Stimulated activated CD8-positive, alpha-beta memory T cell treated with anti-CD3 and anti-CD28 coated beads, Interleukin-12 subunit alpha, Interleukin-12 subunit beta, amount 100 ng/mL, for 24 hours (primary cell): ENCODE measurements around the gene CRB2.

ENCODE experiments used
- DNase-seq: peaks from one replicate; pipeline ENCODE4 v3.0.0-alpha.2; 2020; ENCODE audit errors: extremely low read depth

CRB2 gene

GRCh38 chr9:123355761-123356431 lies at the start of gene CRB2:
Gene CRB2, plus strand, starts transcription at chr9:123356197. Its CDS starts 64 bp downstream, at chr9:123356261.
- no peak for DNase-seq

- DNase-seq: no peak
Observed at GRCh38 chr9:123309611-123310010, 46.4 kb upstream of the CRB2 start.

GRCh38 chr9:123310551-123311249 lies 45.3 kb upstream of the CRB2 start:
- DNase-seq: no peak

- no peak for DNase-seq
Observed at GRCh38 chr9:123311250-123311752, 44.7 kb upstream of the CRB2 start.

- DNase-seq: no peak
Observed at GRCh38 chr9:123312306-123312877, 43.6 kb upstream of the CRB2 start.

- no peak for DNase-seq
Observed at GRCh38 chr9:123314617-123315016, 41.4 kb upstream of the CRB2 start.

- no peak for DNase-seq
Observed at GRCh38 chr9:123315635-123316034, 40.4 kb upstream of the CRB2 start.

GRCh38 chr9:123316053-123316718 lies 39.8 kb upstream of the CRB2 start:
- no peak for DNase-seq

GRCh38 chr9:123318202-123318601 lies 37.8 kb upstream of the CRB2 start:
- no peak for DNase-seq

- no peak for DNase-seq
Observed at GRCh38 chr9:123318961-123319421, 37.0 kb upstream of the CRB2 start.

- DNase-seq: no peak
Observed at GRCh38 chr9:123319541-123320339, 36.3 kb upstream of the CRB2 start.

GRCh38 chr9:123320814-123321213 lies 35.2 kb upstream of the CRB2 start:
- DNase-seq: no peak

GRCh38 chr9:123321616-123322272 lies 34.3 kb upstream of the CRB2 start:
- no peak for DNase-seq

GRCh38 chr9:123322273-123323195 lies 33.5 kb upstream of the CRB2 start:
- DNase-seq: no peak

GRCh38 chr9:123323196-123324013 lies 32.6 kb upstream of the CRB2 start:
- DNase-seq: no peak

GRCh38 chr9:123324767-123325183 lies 31.2 kb upstream of the CRB2 start:
- DNase-seq: no peak

- no peak for DNase-seq
Observed at GRCh38 chr9:123326187-123326586, 29.8 kb upstream of the CRB2 start.

- DNase-seq: no peak
Observed at GRCh38 chr9:123326662-123327093, 29.3 kb upstream of the CRB2 start.

- no peak for DNase-seq
Observed at GRCh38 chr9:123327697-123328100, 28.3 kb upstream of the CRB2 start.
